ENCODE data around the gene CNTFR.

DNA sequence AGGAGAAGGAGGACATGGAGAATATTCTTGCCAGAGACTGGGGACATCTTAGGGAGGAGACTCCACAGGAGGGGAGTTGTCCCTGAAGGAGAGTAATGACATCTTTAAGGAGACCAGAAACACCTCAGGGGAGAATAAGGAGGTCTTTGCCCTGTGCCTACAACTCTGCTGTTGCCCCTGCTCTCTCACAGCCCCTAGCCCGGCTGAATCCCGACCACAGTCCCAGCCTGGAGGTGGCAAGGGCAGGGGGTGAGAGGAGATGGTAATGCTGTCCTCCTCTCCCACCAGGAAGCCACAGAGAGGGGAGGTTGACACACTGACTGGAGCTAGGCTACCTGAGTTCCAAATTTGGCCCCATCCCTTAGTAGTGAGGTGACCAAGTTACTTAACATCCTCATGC, 36.5 kb downstream of the CNTFR start:
- TF ChIP-seq YY1 (IDR thresholded peaks at IDR 0.05) (no peak), ATF3 (IDR thresholded peaks at IDR 0.05) (no peak), REST (IDR thresholded peaks at IDR 0.05) (no peak), MAX (IDR thresholded peaks at IDR 0.05) (no peak), NR2F2 (IDR thresholded peaks at IDR 0.05) (no peak), TAF1 (conservative IDR thresholded peaks at IDR 0.05) (no peak), JUND (IDR thresholded peaks at IDR 0.05) (no peak), GABPA (IDR thresholded peaks at IDR 0.05 in 1 of 2, conservative IDR thresholded peaks at IDR 0.05 in 1 of 2) (no peak)
- TF ChIP-seq, protein P1, sequence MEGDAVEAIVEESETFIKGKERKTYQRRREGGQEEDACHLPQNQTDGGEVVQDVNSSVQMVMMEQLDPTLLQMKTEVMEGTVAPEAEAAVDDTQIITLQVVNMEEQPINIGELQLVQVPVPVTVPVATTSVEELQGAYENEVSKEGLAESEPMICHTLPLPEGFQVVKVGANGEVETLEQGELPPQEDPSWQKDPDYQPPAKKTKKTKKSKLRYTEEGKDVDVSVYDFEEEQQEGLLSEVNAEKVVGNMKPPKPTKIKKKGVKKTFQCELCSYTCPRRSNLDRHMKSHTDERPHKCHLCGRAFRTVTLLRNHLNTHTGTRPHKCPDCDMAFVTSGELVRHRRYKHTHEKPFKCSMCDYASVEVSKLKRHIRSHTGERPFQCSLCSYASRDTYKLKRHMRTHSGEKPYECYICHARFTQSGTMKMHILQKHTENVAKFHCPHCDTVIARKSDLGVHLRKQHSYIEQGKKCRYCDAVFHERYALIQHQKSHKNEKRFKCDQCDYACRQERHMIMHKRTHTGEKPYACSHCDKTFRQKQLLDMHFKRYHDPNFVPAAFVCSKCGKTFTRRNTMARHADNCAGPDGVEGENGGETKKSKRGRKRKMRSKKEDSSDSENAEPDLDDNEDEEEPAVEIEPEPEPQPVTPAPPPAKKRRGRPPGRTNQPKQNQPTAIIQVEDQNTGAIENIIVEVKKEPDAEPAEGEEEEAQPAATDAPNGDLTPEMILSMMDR (IDR thresholded peaks at IDR 0.05; ENCODE audit: low read depth, low read length, missing input control), result no peak

All from liver (tissue), 3 donors.